BE2C (cell line): Measurements from ENCODE around the gene HERC3.

ENCODE experiments used
- DNase-seq: peaks from one replicate; pipeline ENCODE4 v3.0.0-alpha.2; 2020
- H3K27me3 ChIP-seq: fragments of 250-450 bp; sonication (Bioruptor Pico); 2 replicates; pipeline ENCODE4 v1.5.1; 2020; ENCODE audit warnings: mild to moderate bottlenecking
- H3K36me3 ChIP-seq: fragments of 250-450 bp; sonication (Bioruptor Pico); 2 replicates; pipeline ENCODE4 v1.5.1; 2020; ENCODE audit warnings: mild to moderate bottlenecking
- H3K4me1 ChIP-seq: fragments of 250-450 bp; sonication (Bioruptor Pico); 2 replicates; pipeline ENCODE4 v1.5.1; 2020
- H3K4me3 ChIP-seq: 2 replicates; pipeline ENCODE4 v1.5.1; 2011; ENCODE audit warnings: low read depth, low read length
- H3K9me3 ChIP-seq: fragments of 250-450 bp; sonication (Bioruptor Pico); 2 replicates; pipeline ENCODE4 v1.5.1; 2020
- CTCF ChIP-seq: IDR thresholded peaks from 2 replicates; pipeline ENCODE4 v1.5.1; 2012; ENCODE audit warnings: mild to moderate bottlenecking, low read depth, low read length

HERC3 gene

GRCh38 chr4:88720451-88721428, 128.5 kb downstream of the HERC3 start:
- no peak for TF ChIP-seq CTCF
- Histone ChIP-seq H3K4me1 (no peaks in the 10 kb centered on the region), H3K4me3 (no peak overlapping the region), H3K27me3 (no peaks in the 10 kb centered on the region), H3K9me3 (no peaks in the 10 kb centered on the region), H3K36me3 (peaks cover 6% of the 10 kb centered on the region; the same call in 1 of the 2 replicates)
- DNase-seq = no peak

- H3K27me3 ChIP-seq = no peaks in the 10 kb centered on the region
- H3K36me3 ChIP-seq = peaks cover 14% of the 10 kb centered on the region
- H3K4me1 ChIP-seq = no peaks in the 10 kb centered on the region
- no peak for DNase-seq
- no peak overlapping the region for H3K4me3 ChIP-seq
- no peaks in the 10 kb centered on the region for H3K9me3 ChIP-seq
- no peak for TF ChIP-seq CTCF
These were observed 130.0 kb downstream of the HERC3 start for GRCh38 chr4:88722276-88722780.

- H3K9me3 ChIP-seq = no peaks in the 10 kb centered on the region
- no peak overlapping the region for H3K4me3 ChIP-seq
- no peak for TF ChIP-seq CTCF
- no peak for DNase-seq
- no peaks in the 10 kb centered on the region for H3K27me3 ChIP-seq
- no peaks in the 10 kb centered on the region for H3K4me1 ChIP-seq
- peaks cover 19% of the 10 kb centered on the region for H3K36me3 ChIP-seq
These were observed 130.5 kb downstream of the HERC3 start for GRCh38 chr4:88722828-88723227.

GRCh38 chr4:88724406-88724805, 132.1 kb downstream of the HERC3 start:
- DNase-seq = no peak
- no peaks in the 10 kb centered on the region for H3K9me3 ChIP-seq
- H3K36me3 ChIP-seq = peaks cover 31% of the 10 kb centered on the region
- no peak for TF ChIP-seq CTCF
- H3K27me3 ChIP-seq = no peaks in the 10 kb centered on the region
- H3K4me3 ChIP-seq = no peak overlapping the region
- no peaks in the 10 kb centered on the region for H3K4me1 ChIP-seq

- Histone ChIP-seq H3K36me3 (peaks cover 37% of the 10 kb centered on the region), H3K4me3 (no peak overlapping the region), H3K9me3 (no peaks in the 10 kb centered on the region), H3K4me1 (no peaks in the 10 kb centered on the region), H3K27me3 (no peaks in the 10 kb centered on the region)
- no peak for TF ChIP-seq CTCF
- no peak for DNase-seq
These were observed 132.9 kb downstream of the HERC3 start for GRCh38 chr4:88725143-88725542.

GRCh38 chr4:88725986-88726385, 133.7 kb downstream of the HERC3 start:
- Histone ChIP-seq H3K9me3 (no peaks in the 10 kb centered on the region), H3K27me3 (no peaks in the 10 kb centered on the region), H3K36me3 (peaks cover 42% of the 10 kb centered on the region), H3K4me3 (no peak overlapping the region), H3K4me1 (no peaks in the 10 kb centered on the region)
- DNase-seq = no peak
- no peak for TF ChIP-seq CTCF
